ENCODE measurements around the gene P2RY11. TPM values are rescaled to one million over a fixed set of nuclear protein-coding genes. Genes with fewer than 3 reads are reported as not detected.

Gene P2RY11, protein sequence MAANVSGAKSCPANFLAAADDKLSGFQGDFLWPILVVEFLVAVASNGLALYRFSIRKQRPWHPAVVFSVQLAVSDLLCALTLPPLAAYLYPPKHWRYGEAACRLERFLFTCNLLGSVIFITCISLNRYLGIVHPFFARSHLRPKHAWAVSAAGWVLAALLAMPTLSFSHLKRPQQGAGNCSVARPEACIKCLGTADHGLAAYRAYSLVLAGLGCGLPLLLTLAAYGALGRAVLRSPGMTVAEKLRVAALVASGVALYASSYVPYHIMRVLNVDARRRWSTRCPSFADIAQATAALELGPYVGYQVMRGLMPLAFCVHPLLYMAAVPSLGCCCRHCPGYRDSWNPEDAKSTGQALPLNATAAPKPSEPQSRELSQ
- 10 to 100 TPM in 1 of 2 donors, 1 to 10 TPM in 1; 9.2 to 20.8 TPM for total RNA-seq

DNA sequence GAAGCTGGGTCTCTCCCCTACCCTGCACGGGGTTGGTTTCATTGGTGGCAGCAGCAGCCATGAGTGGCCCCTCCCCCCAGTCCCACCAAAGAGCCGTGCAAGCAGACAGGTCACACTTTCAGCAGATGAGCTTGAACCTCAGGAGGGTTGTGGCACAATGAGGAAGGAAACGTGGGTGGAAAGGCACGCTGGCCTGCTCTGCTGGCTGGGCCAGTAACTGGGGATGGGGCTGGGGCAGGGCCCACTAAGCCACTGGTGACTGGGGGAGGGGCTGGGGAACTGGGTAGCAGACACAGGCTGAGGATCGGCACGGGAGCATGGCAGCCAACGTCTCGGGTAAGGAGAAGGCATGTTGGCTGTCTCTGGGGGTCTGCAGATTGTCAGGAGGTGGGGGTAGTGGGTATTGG lies at the start of gene P2RY11:
Gene P2RY11 (plus strand): TSS at position 289 of the 407 bp plus-strand sequence. CDS start 29 bp downstream, at position 318.
- WGBS: 63% methylated on average over 8 of the region's 8 CpGs
- peaks cover 6% of the 10 kb centered on the region for H3K4me1 ChIP-seq (replicated peaks)
- no peaks in the 10 kb centered on the region for H3K9me3 ChIP-seq
- H3K27ac ChIP-seq: no peak within 1 kb of the TSS
- H3K36me3 ChIP-seq: peaks cover 25 to 38% of the 10 kb centered on the region in 2 donors
- no peak for TF ChIP-seq POLR2A (IDR thresholded peaks at IDR 0.05)
- no peak for TF ChIP-seq POLR2AphosphoS5 (IDR thresholded peaks at IDR 0.05)
- TF ChIP-seq, protein P1, sequence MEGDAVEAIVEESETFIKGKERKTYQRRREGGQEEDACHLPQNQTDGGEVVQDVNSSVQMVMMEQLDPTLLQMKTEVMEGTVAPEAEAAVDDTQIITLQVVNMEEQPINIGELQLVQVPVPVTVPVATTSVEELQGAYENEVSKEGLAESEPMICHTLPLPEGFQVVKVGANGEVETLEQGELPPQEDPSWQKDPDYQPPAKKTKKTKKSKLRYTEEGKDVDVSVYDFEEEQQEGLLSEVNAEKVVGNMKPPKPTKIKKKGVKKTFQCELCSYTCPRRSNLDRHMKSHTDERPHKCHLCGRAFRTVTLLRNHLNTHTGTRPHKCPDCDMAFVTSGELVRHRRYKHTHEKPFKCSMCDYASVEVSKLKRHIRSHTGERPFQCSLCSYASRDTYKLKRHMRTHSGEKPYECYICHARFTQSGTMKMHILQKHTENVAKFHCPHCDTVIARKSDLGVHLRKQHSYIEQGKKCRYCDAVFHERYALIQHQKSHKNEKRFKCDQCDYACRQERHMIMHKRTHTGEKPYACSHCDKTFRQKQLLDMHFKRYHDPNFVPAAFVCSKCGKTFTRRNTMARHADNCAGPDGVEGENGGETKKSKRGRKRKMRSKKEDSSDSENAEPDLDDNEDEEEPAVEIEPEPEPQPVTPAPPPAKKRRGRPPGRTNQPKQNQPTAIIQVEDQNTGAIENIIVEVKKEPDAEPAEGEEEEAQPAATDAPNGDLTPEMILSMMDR (IDR thresholded peaks at IDR 0.05): no peak
- H3K27me3 ChIP-seq (replicated peaks; ENCODE audit: insufficient read depth): no peaks in the 10 kb centered on the region
- no peak within 1 kb of the TSS for H3K4me3 ChIP-seq
- no peak for DNase-seq (ENCODE audit: low spot score)
- intact Hi-C loops (cut with DNase I): no loop called here

DNA sequence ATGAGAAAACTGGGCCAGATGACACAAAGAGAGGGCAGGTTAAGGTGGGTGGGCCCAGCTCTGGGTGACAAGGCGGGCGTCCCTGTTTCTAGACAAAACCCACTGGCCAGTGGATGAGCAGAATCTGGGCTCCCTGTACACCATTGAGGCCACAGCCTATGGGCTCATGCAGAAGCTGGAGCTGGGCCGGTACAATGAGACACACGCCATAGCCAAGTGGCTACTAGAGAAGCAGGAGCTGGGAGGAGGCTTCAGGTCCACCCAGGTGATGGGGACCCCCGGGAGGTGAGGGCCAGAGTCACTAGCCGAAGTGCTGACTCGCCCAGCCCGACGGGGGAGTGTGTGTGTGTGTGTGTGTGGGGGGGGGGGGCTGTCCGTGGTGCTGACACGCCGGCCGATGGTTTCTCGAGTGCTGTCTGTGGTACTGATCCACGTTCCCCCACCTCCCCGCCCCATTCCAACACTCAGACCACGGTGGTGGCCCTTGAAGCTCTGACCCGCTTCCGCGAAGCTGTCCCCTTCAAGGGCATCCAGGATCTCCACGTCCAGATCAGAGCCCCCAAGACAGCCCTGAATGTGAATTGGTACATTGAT lies 49.7 kb upstream of the P2RY11 start:
- Histone ChIP-seq H3K36me3 (no peaks in the 10 kb centered on the region), H3K4me1 (replicated peaks) (no peaks in the 10 kb centered on the region), H3K27ac (no peak overlapping the region), H3K4me3 (no peak overlapping the region), H3K9me3 (no peaks in the 10 kb centered on the region), H3K27me3 (replicated peaks; ENCODE audit: insufficient read depth) (no peaks in the 10 kb centered on the region)
- WGBS: 32% methylated on average over 15 of the region's 21 CpGs
- TF ChIP-seq POLR2AphosphoS5 (IDR thresholded peaks at IDR 0.05): no peak
- no peak for TF ChIP-seq POLR2A (IDR thresholded peaks at IDR 0.05)
- TF ChIP-seq, protein P1 (IDR thresholded peaks at IDR 0.05): no peak
- no peak for DNase-seq (ENCODE audit: low spot score)
- intact Hi-C loops (cut with DNase I): no loop called here

DNA sequence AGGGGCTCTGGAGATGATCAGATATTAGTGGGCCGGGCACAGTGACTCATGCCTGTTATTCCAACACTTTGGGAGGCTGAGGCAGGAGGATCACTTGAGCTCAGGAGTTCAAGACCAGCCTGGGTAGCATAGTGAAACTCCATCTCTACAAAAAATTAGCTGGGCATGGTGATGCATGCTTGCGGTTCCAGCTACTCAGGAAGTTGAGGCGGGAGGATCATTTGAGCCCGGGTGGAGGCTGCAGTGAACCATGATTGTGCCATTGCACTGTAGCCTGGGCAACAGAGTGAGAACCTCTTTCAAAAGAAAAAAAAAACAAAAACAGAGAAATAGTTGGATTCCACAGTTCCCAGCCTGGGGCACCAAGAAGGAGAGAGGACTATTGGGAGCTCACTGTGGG lies 43.3 kb upstream of the P2RY11 start:
- intact Hi-C loops (cut with DNase I): no loop called here
- 75% methylated on average over 4 of the region's 4 CpGs for WGBS

DNA sequence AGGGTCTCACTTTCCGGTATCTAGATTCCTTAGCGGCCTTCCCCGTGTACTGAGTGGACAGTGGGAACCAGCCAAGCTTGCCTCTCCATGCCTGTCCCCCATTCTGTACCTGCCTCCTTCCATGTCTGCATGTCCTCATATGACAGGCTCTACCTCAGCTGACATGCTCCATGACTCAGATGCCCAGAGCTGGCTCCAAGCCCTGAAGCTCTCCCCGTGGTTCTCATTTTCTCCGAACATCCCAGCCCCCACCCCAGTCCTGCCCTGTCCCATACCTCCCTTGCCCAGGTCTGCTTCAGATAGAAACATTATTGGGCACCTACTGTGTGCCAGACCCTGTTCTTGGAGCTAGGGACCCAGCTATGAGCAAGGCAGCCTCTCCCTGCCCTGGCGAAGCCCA lies 42.4 kb upstream of the P2RY11 start:
- H3K4me1 ChIP-seq (replicated peaks): no peaks in the 10 kb centered on the region
- no peaks in the 10 kb centered on the region for H3K36me3 ChIP-seq
- no peak overlapping the region for H3K4me3 ChIP-seq
- TF ChIP-seq, protein P1 (IDR thresholded peaks at IDR 0.05): no peak
- TF ChIP-seq POLR2A (IDR thresholded peaks at IDR 0.05) (no peak), POLR2AphosphoS5 (IDR thresholded peaks at IDR 0.05) (no peak)
- no peaks in the 10 kb centered on the region for H3K9me3 ChIP-seq
- no peaks in the 10 kb centered on the region for H3K27me3 ChIP-seq (replicated peaks; ENCODE audit: insufficient read depth)
- WGBS: 62% methylated on average over 6 of the region's 6 CpGs
- no peak for DNase-seq (ENCODE audit: low spot score)
- intact Hi-C loops (cut with DNase I): no loop called here
- H3K27ac ChIP-seq: no peak overlapping the region

More for the DNA sequence above, 43.3 kb upstream of the P2RY11 start:
- DNase-seq (ENCODE audit: low spot score): no peak
- H3K27ac ChIP-seq: no peak overlapping the region
- no peak overlapping the region for H3K4me3 ChIP-seq
- TF ChIP-seq, protein P1 (IDR thresholded peaks at IDR 0.05): no peak
- TF ChIP-seq POLR2AphosphoS5 (IDR thresholded peaks at IDR 0.05): no peak
- no peak for TF ChIP-seq POLR2A (IDR thresholded peaks at IDR 0.05)
- no peaks in the 10 kb centered on the region for H3K36me3 ChIP-seq
- H3K27me3 ChIP-seq (replicated peaks; ENCODE audit: insufficient read depth): no peaks in the 10 kb centered on the region
- no peaks in the 10 kb centered on the region for H3K4me1 ChIP-seq (replicated peaks)
- H3K9me3 ChIP-seq: no peaks in the 10 kb centered on the region
